IMR-90 (cell line): ENCODE results near the gene SLCO3A1. TPM values are rescaled to one million over a fixed set of nuclear protein-coding genes. Genes with fewer than 3 reads are reported as not detected.

ENCODE experiments used
- ATAC-seq: fragments of 200-7000 bp; cut with Tn5 transposase; 2 replicates; pipeline ENCODE4 v1.9.1; 2020; ENCODE audit warnings: low read depth, mild to moderate bottlenecking, moderate library complexity
- BruUV-seq: library from RNA; stranded (reverse); fragments of 400-500 nt; replicated peaks from 2 replicates; lab custom pipeline; 2021; lab: Mats Ljungman, UMichigan
- CTCF ChIA-PET: fragments of 300-600 bp; formaldehyde crosslinking; extraction: SDS; loops from one replicate; lab custom pipeline; 2021; ENCODE audit warnings: antibody characterized with exemption; lab: Yijun Ruan, JAX
- POLR2A ChIA-PET: fragments of 300-600 bp; sonication (Branson Sonifier 250); formaldehyde crosslinking; loops from one replicate; lab custom pipeline; 2022; ENCODE audit warnings: antibody characterized with exemption; ENCODE audit not compliant: unreplicated experiment; lab: Charles Lee
- DNase-seq: peaks from one replicate; pipeline ENCODE4 v3.0.0; 2013
- H2AFZ ChIP-seq: replicated peaks from 2 replicates; pipeline ENCODE3; 2013; ENCODE audit warnings: low read length, mild to moderate bottlenecking; ENCODE audit not compliant: poor library complexity
- H2AK5ac ChIP-seq: 2 replicates; pipeline ENCODE4 v1.6.1; 2013; ENCODE audit warnings: low read depth, low read length, inconsistent platforms
- H2AK9ac ChIP-seq: replicated peaks from 2 replicates; pipeline ENCODE3; 2013; ENCODE audit warnings: mild to moderate bottlenecking, low read depth, low read length, moderate library complexity; ENCODE audit not compliant: poor library complexity
- H2BK120ac ChIP-seq: 2 replicates; pipeline ENCODE4 v1.6.1; 2013; ENCODE audit warnings: low read depth, low read length, inconsistent platforms
- H2BK15ac ChIP-seq: 3 replicates; pipeline ENCODE4 v1.6.1; 2013; ENCODE audit warnings: low read depth, low read length, inconsistent platforms
- H2BK20ac ChIP-seq: 2 replicates; pipeline ENCODE4 v1.6.1; 2013; ENCODE audit warnings: low read depth, mild to moderate bottlenecking, inconsistent platforms, low read length, moderate library complexity
- H2BK5ac ChIP-seq: 2 replicates; pipeline ENCODE4 v1.6.1; 2013; ENCODE audit warnings: mild to moderate bottlenecking, low read depth, low read length, inconsistent platforms; ENCODE audit not compliant: poor library complexity, severe bottlenecking
- H3K14ac ChIP-seq: replicated peaks from 2 replicates; pipeline ENCODE4 v1.6.1; 2013; ENCODE audit warnings: low read depth, low read length, inconsistent platforms
- H3K18ac ChIP-seq: 2 replicates; pipeline ENCODE4 v1.6.1; 2013; ENCODE audit warnings: low read depth, low read length, control low read depth
- H3K23ac ChIP-seq: 2 replicates; pipeline ENCODE4 v1.6.1; 2013; ENCODE audit warnings: low read depth, low read length, inconsistent platforms
- H3K27ac ChIP-seq: 2 replicates; pipeline ENCODE4 v1.5.1; 2013; ENCODE audit warnings: mild to moderate bottlenecking, control low read depth, low read length; ENCODE audit not compliant: insufficient read depth
- H3K27me3 ChIP-seq: 2 replicates; pipeline ENCODE4 v1.6.1; 2013; ENCODE audit warnings: low read length; ENCODE audit not compliant: control insufficient read depth, insufficient read depth
- H3K36me3 ChIP-seq: 2 replicates; pipeline ENCODE4 v1.6.1; 2013; ENCODE audit warnings: low read length, mixed read lengths; ENCODE audit not compliant: control insufficient read depth, insufficient read depth
- H3K4ac ChIP-seq: 2 replicates; pipeline ENCODE4 v1.6.1; 2013; ENCODE audit warnings: low read depth, low read length, inconsistent platforms
- H3K4me1 ChIP-seq: 2 replicates; pipeline ENCODE4 v1.6.1; 2013; ENCODE audit warnings: low read length, mixed read lengths; ENCODE audit not compliant: control insufficient read depth, insufficient read depth
- H3K4me2 ChIP-seq: 2 replicates; pipeline ENCODE4 v1.6.1; 2013; ENCODE audit warnings: low read depth, mild to moderate bottlenecking, control low read depth, low read length, moderate library complexity
- H3K4me3 ChIP-seq: 2 replicates; pipeline ENCODE4 v1.5.1; 2013; ENCODE audit warnings: low read depth, mild to moderate bottlenecking, control low read depth, low read length, moderate library complexity; ENCODE audit not compliant: insufficient read depth
- H3K56ac ChIP-seq: 2 replicates; pipeline ENCODE4 v1.6.1; 2013; ENCODE audit warnings: low read length, inconsistent platforms; ENCODE audit not compliant: insufficient read depth; ENCODE audit errors: extremely low read depth
- H3K79me1 ChIP-seq, 2 experiments: 2 replicates each; pipeline ENCODE4 v1.6.1; 2013; ENCODE audit warnings: low read length in 2 of 2, inconsistent platforms in 1 of 2, low read depth in 1 of 2
- H3K9ac ChIP-seq: 2 replicates; pipeline ENCODE4 v1.6.1; 2013; ENCODE audit warnings: low read depth, low read length, control low read depth
- H3K9me1 ChIP-seq: 2 replicates; pipeline ENCODE4 v1.6.1; 2013; ENCODE audit warnings: low read length, inconsistent platforms; ENCODE audit not compliant: insufficient read depth
- H3K9me3 ChIP-seq: 2 replicates; pipeline ENCODE4 v1.6.1; 2013; ENCODE audit warnings: low read length; ENCODE audit not compliant: control insufficient read depth, insufficient read depth
- H4K20me1 ChIP-seq: 2 replicates; pipeline ENCODE4 v1.6.1; 2013; ENCODE audit warnings: low read length, inconsistent platforms; ENCODE audit not compliant: insufficient read depth
- H4K5ac ChIP-seq: 2 replicates; pipeline ENCODE4 v1.6.1; 2013; ENCODE audit warnings: mild to moderate bottlenecking, low read depth, low read length, control low read depth
- H4K8ac ChIP-seq, 2 experiments: 2 replicates each; pipeline ENCODE4 v1.6.1; 2013; ENCODE audit warnings: low read depth in 2 of 2, low read length in 2 of 2, control low read depth in 1 of 2, inconsistent platforms in 1 of 2
- H4K91ac ChIP-seq: 2 replicates; pipeline ENCODE4 v1.6.1; 2013; ENCODE audit warnings: low read depth, low read length, inconsistent platforms; ENCODE audit not compliant: insufficient read depth
- CHD1 ChIP-seq: IDR thresholded peaks from 2 replicates; pipeline ENCODE4 v1.6.1; 2012; ENCODE audit warnings: low read depth, low read length, improper control_type of control experiment
- MAFK ChIP-seq: IDR thresholded peaks from 2 replicates; pipeline ENCODE4 v1.6.1; 2012; ENCODE audit warnings: low read depth, low read length, improper control_type of control experiment
- MAZ ChIP-seq: IDR thresholded peaks from 2 replicates; pipeline ENCODE4 v1.6.1; 2012; ENCODE audit warnings: low read depth, mild to moderate bottlenecking, low read length, improper control_type of control experiment, moderate library complexity, borderline replicate concordance
- POLR2A ChIP-seq: IDR thresholded peaks from 2 replicates; pipeline ENCODE4 v1.6.1; 2012; ENCODE audit warnings: mild to moderate bottlenecking, low read depth, low read length
- RAD21 ChIP-seq: IDR thresholded peaks from 2 replicates; pipeline ENCODE4 v1.6.1; 2012; ENCODE audit warnings: low read length, improper control_type of control experiment
- RCOR1 ChIP-seq: IDR thresholded peaks from 2 replicates; pipeline ENCODE4 v1.6.1; 2012; ENCODE audit warnings: mild to moderate bottlenecking, low read length, improper control_type of control experiment; ENCODE audit not compliant: insufficient replicate concordance
- WGBS, 2 experiments: methylation state at CpG; one replicate each; pipeline versions ENCODE4 v1.1.5 to v1.1.7; 2013; ENCODE audit warnings: missing lambda C conversion rate in 2 of 2; ENCODE audit not compliant: insufficient read length in 1 of 2; ENCODE audit errors: extremely low coverage in 2 of 2; 5-methylcytosine and 5-hydroxymethylcytosine counted together
- dilution Hi-C: fragments of 300-500 bp; cut with HindIII; formaldehyde crosslinking; loops from one replicate; pipeline ENCODE4 v1.14.3; 2018; ENCODE audit warnings: low sequenced_read_pairs; ENCODE audit not compliant: unreplicated experiment
- in situ Hi-C: fragments of 300-500 bp; cut with MboI; formaldehyde crosslinking; loops from 3 replicates; pipeline ENCODE4 v1.14.3; 2019; ENCODE audit warnings: low sequenced_read_pairs, inconsistent platforms, mixed read lengths
- intact Hi-C: fragments of 100-400 bp; cut with micrococcal nuclease; formaldehyde crosslinking; loops from 2 replicates; pipeline ENCODE4 v1.10.0; 2022
- polyA plus RNA-seq, 3 experiments: library from polyadenylated mRNA; depleted of rRNA; stranded (reverse); fragments of >200 nt; gene quantifications; 2 replicates each; pipeline ENCODE4 v1.2.3, GENCODE V29; 2012; ENCODE audit warnings: low replicate concordance in 1 of 3
- total RNA-seq: library from RNA; depleted of rRNA; stranded (reverse); fragments of >200 nt; gene quantifications from 2 replicates; pipeline ENCODE4 v1.2.3, GENCODE V29; 2012
- TF ChIP-seq, protein P1 (sequence below): conservative IDR thresholded peaks from 2 replicates; pipeline ENCODE4 v1.5.1; 2012; ENCODE audit warnings: mild to moderate bottlenecking, low read depth, low read length, improper control_type of control experiment

The SLCO3A1 gene
- total and polyA plus RNA-seq, 2 of the 4 experiments (the other 2 are of a cell fraction) = 4.7 to 8.1 TPM

DNA sequence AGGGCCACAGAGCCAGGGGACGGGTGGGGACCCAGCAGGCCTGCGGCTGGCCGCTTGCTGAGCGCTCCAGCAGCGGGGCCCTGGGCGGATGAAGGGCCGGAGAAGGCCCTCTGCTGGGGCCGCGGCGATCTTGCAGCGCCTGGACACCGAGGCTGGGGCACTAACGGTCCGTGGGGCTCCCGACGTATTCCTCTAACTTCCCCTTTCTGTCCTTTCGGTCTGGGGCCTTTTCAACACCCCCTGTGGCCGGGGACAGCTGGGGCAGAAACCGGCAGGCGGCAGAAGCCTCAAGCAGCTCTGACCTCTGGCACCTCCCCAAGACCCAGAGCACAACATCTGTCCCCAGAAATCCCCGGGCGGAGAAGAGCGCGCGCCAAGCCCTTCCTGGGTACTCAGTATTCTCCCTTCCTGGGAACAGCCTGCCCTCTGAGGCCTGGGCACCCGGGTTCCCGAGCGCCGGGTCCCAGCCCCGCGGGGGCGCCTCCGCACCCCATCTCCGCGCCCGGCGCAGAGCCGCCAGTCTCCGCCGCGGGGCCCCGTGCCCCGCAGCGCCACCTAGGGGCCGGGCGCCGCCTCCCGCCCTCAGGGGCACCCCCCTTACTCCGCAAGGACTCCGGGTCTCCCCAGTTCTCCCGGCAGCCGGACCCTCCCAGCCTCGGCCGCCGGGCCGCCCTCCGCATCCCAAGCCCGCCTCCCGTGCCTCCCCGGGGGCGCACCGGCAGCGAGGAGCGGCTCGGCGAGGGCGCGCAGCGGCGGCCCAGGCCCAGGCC lies 582 bp upstream of the SLCO3A1 start (continued):
- no peak for TF ChIP-seq RCOR1

DNA sequence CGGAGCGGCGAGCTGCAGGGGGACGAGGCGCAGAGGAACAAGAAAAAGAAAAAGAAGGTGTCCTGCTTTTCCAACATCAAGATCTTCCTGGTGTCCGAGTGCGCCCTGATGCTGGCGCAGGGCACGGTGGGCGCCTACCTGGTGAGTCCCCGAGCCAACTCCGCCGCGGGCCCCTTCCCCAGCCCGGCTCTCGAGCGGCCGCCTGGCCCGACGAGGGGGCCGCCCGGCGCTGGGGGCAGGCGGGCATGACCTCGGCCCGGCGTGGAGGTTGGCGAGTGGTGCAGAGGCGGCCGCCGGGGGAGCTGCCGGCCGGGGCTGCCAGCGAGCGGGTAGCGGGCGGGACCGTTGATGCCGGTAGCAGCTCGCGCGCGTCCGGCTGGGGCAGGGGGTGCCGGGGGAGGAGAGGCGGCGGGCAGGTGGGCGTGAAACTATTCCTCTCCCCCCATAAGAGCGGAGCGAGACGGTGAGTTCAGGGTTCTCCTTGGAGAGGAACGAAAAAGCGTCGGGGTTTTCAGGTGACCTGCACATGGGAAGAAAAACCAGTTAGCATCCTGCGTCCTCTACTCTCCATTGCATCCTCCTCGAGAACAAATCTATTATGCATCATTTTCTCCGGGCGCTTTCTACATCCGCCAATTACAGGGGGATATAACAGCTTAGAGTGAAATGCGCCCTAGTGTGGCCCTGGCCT lies 585 bp downstream of the SLCO3A1 start:
- ChIA-PET POLR2A (no interaction called here), CTCF (interaction anchor here (0.6 to 1.6 kb wide), 6 partner anchors 10 to 231 kb away, joined by 3 to 5 read pairs (median 4); no protein-coding TSS in a partner anchor)
- Histone ChIP-seq H3K27me3 (no peaks in the 10 kb centered on the region; the same call in 1 of the 2 replicates), H3K4ac (no peak overlapping the region), H2AK5ac (no peak overlapping the region), H4K8ac (no peak overlapping the region; a peak in 1 of 4 replicates), H3K4me3 (peak overlapping the region; percentile 90), H3K9me3 (no peaks in the 10 kb centered on the region), H2AFZ (peak overlapping the region; percentile 91), H4K5ac (no peak overlapping the region), H4K91ac (no peak overlapping the region), H3K18ac (no peak overlapping the region), H3K14ac (no peak overlapping the region), H3K9me1 (peaks cover 8% of the 10 kb centered on the region; the same call in 1 of the 2 replicates), H3K27ac (no peak overlapping the region), H2BK120ac (no peak overlapping the region), H3K23ac (no peak overlapping the region), H3K4me1 (peaks cover 5% of the 10 kb centered on the region; the same call in 1 of the 2 replicates), H3K36me3 (no peaks in the 10 kb centered on the region), H4K20me1 (no peaks in the 10 kb centered on the region; the same call in 1 of the 2 replicates), H3K79me1 (peaks cover 0 to 17% of the 10 kb centered on the region in 2 experiments; a peak in 2 of 4 replicates), H2BK20ac (no peak overlapping the region), H2BK15ac (no peak overlapping the region), H3K4me2 (peak overlapping the region; percentile 88), H2AK9ac (peak overlapping the region; percentile 62), H3K9ac (peak overlapping the region; percentile 72), H2BK5ac (no peak overlapping the region), H3K56ac (no peak overlapping the region)
- intact Hi-C loops (loop anchor here (1.0 to 5.0 kb wide), 7 partner anchors 73 to 551 kb away; no protein-coding TSS in a partner anchor), in situ Hi-C loops (no loop called here), dilution Hi-C loops (no loop called here)
- BruUV-seq = no TSS peak
- 20% methylated on average over 1 of the region's 60 CpGs; no CpG with 5 or more reads in 1 of the 2 experiments for WGBS, 2 experiments
- no peak for DNase-seq
- TF ChIP-seq MAFK = no peak
- TF ChIP-seq, protein P1, sequence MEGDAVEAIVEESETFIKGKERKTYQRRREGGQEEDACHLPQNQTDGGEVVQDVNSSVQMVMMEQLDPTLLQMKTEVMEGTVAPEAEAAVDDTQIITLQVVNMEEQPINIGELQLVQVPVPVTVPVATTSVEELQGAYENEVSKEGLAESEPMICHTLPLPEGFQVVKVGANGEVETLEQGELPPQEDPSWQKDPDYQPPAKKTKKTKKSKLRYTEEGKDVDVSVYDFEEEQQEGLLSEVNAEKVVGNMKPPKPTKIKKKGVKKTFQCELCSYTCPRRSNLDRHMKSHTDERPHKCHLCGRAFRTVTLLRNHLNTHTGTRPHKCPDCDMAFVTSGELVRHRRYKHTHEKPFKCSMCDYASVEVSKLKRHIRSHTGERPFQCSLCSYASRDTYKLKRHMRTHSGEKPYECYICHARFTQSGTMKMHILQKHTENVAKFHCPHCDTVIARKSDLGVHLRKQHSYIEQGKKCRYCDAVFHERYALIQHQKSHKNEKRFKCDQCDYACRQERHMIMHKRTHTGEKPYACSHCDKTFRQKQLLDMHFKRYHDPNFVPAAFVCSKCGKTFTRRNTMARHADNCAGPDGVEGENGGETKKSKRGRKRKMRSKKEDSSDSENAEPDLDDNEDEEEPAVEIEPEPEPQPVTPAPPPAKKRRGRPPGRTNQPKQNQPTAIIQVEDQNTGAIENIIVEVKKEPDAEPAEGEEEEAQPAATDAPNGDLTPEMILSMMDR = peak; percentile 16; the same call in 1 of the 2 replicates
- TF ChIP-seq RAD21 = peak; percentile 6; the same call in 1 of the 2 replicates
- TF ChIP-seq POLR2A = no peak
- no peak for TF ChIP-seq CHD1
- TF ChIP-seq MAZ = no peak
- ATAC-seq = peak; percentile 42
